Panc1 (cell line): ENCODE measurements around the gene SLCO3A1. TPM values are rescaled to one million over a fixed set of nuclear protein-coding genes. Genes with fewer than 3 reads are reported as not detected.

ENCODE experiments used
- ATAC-seq: fragments of 200-7000 bp; cut with Tn5 transposase; 2 replicates; pipeline ENCODE4 v1.9.1; 2020; ENCODE audit warnings: mild to moderate bottlenecking, moderate library complexity
- BruUV-seq: library from RNA; stranded (reverse); fragments of 400-500 nt; replicated peaks from 2 replicates; lab custom pipeline; 2021; lab: Mats Ljungman, UMichigan
- CTCF ChIA-PET: fragments of 300-600 bp; sonication (Branson Sonifier 250); formaldehyde crosslinking; loops from one replicate; lab custom pipeline; 2022; ENCODE audit warnings: antibody characterized with exemption; lab: Charles Lee
- POLR2A ChIA-PET: fragments of 300-600 bp; sonication (Branson Sonifier 250); formaldehyde crosslinking; loops from one replicate; lab custom pipeline; 2022; ENCODE audit warnings: antibody characterized with exemption; lab: Charles Lee
- DNase-seq: peaks from one replicate; pipeline ENCODE4 v3.0.0-alpha.2; 2010; ENCODE audit warnings: low read depth, low spot score
- H3K27ac ChIP-seq: 2 replicates; pipeline ENCODE4 v1.5.1; 2011; ENCODE audit warnings: mild to moderate bottlenecking, low read length, inconsistent platforms
- H3K27me3 ChIP-seq: fragments of 200-500 bp; sonication (Bioruptor generic); 2 replicates; pipeline ENCODE4 v1.6.0; 2014; ENCODE audit warnings: low read length, inconsistent platforms; ENCODE audit not compliant: control insufficient read depth, insufficient read depth
- H3K36me3 ChIP-seq: fragments of 200-500 bp; sonication (Bioruptor generic); 2 replicates; pipeline ENCODE4 v1.5.1; 2014; ENCODE audit warnings: inconsistent platforms, mild to moderate bottlenecking, low read length, moderate library complexity; ENCODE audit not compliant: control insufficient read depth, insufficient read depth
- H3K4me1 ChIP-seq: 2 replicates; pipeline ENCODE4 v1.5.1; 2011; ENCODE audit warnings: inconsistent platforms, mild to moderate bottlenecking, low read length, moderate library complexity; ENCODE audit not compliant: control insufficient read depth, insufficient read depth
- H3K4me3 ChIP-seq, 2 experiments: 2 replicates each; pipeline ENCODE4 v1.5.1; 2011 to 2012; ENCODE audit warnings: low read depth in 2 of 2, low read length in 2 of 2, mild to moderate bottlenecking in 2 of 2, inconsistent platforms in 1 of 2, moderate library complexity in 1 of 2
- H3K9me3 ChIP-seq: fragments of 200-500 bp; sonication (Bioruptor generic); 2 replicates; pipeline ENCODE4 v1.5.1; 2014; ENCODE audit warnings: low read depth, mild to moderate bottlenecking, inconsistent platforms, low read length, moderate library complexity; ENCODE audit not compliant: control insufficient read depth, insufficient read depth
- CTCF ChIP-seq: fragments of 450-650 bp; IDR thresholded peaks from 2 replicates; pipeline ENCODE4 v1.5.1; 2017; ENCODE audit warnings: mild to moderate bottlenecking
- POLR2AphosphoS5 ChIP-seq: IDR thresholded peaks from 2 replicates; pipeline ENCODE4 v1.6.1; 2012; ENCODE audit warnings: mild to moderate bottlenecking, low read depth, low read length, moderate library complexity
- REST ChIP-seq, 2 experiments: IDR thresholded peaks; 2 replicates each; pipeline ENCODE4 v1.6.1; 2011 to 2012; ENCODE audit warnings: low read depth in 2 of 2, control low read depth in 1 of 2, low read length in 1 of 2, mild to moderate bottlenecking in 1 of 2, moderate library complexity in 1 of 2; ENCODE audit not compliant: insufficient read depth in 1 of 2
- SIN3A ChIP-seq: IDR thresholded peaks from 2 replicates; pipeline ENCODE4 v1.6.1; 2012; ENCODE audit warnings: low read depth, mild to moderate bottlenecking, low read length, moderate library complexity, borderline replicate concordance; ENCODE audit not compliant: insufficient read depth
- TCF7L2 ChIP-seq: IDR thresholded peaks from 2 replicates; pipeline ENCODE4 v1.6.1; 2011; ENCODE audit warnings: mild to moderate bottlenecking, low read depth, low read length, inconsistent platforms
- in situ Hi-C: cut with HindIII; loops from 2 replicates; pipeline ENCODE4 v1.10.0; 2016; ENCODE audit warnings: low sequenced_read_pairs, low pct_unique_long_range_greater_than_20kb
- intact Hi-C: fragments of 100-400 bp; cut with micrococcal nuclease; formaldehyde crosslinking; loops from one replicate; pipeline ENCODE4 v1.10.0; 2022; ENCODE audit not compliant: unreplicated experiment
- total RNA-seq: library from RNA; stranded (reverse); gene quantifications from one replicate; pipeline ENCODE4 v1.2.1, GENCODE V29; 2021; ENCODE audit not compliant: unreplicated experiment

Gene SLCO3A1
- total RNA-seq, 1 experiment from 2014 or later: 20.6 TPM

GRCh38 chr15:91913560-91913959 is 60.1 kb downstream of the SLCO3A1 start:
- intact Hi-C loops: no loop called here
- Histone ChIP-seq H3K27me3 (no peaks in the 10 kb centered on the region), H3K36me3 (no peaks in the 10 kb centered on the region), H3K4me1 (no peaks in the 10 kb centered on the region), H3K27ac (no peak overlapping the region), H3K9me3 (no peaks in the 10 kb centered on the region), H3K4me3 (no peak overlapping the region)
- CTCF ChIA-PET: no interaction called here
- POLR2A ChIA-PET: no interaction called here
- in situ Hi-C loops: no loop called here
- no TSS peak for BruUV-seq
- DNase-seq (no peak), ATAC-seq (no peak)
- no peak for TF ChIP-seq SIN3A
- TF ChIP-seq CTCF: no peak

- Histone ChIP-seq H3K36me3 (no peaks in the 10 kb centered on the region), H3K4me1 (no peaks in the 10 kb centered on the region), H3K4me3 (no peak overlapping the region), H3K27ac (no peak overlapping the region), H3K27me3 (no peaks in the 10 kb centered on the region), H3K9me3 (no peaks in the 10 kb centered on the region)
- no peak for TF ChIP-seq REST (IDR thresholded peaks at IDR 0.05; ENCODE audit: insufficient read depth in 1 of 2, low read depth in 2 of 2, low read length in 1 of 2)
- ChIA-PET POLR2A (no interaction called here), CTCF (no interaction called here)
- DNase-seq (no peak), ATAC-seq (no peak)
- in situ Hi-C loops (no loop called here), intact Hi-C loops (no loop called here)
- BruUV-seq: no TSS peak
Observed at GRCh38 chr15:91915576-91915975, 62.1 kb downstream of the SLCO3A1 start.

- in situ Hi-C loops: no loop called here
- TF ChIP-seq CTCF (no peak), POLR2AphosphoS5 (no peak), TCF7L2 (no peak), SIN3A (no peak), REST (IDR thresholded peaks at IDR 0.05; ENCODE audit: insufficient read depth in 1 of 2, low read depth in 2 of 2, low read length in 1 of 2) (no peak)
- no peak for ATAC-seq
- Histone ChIP-seq H3K27me3 (no peaks in the 10 kb centered on the region), H3K36me3 (no peaks in the 10 kb centered on the region), H3K9me3 (no peaks in the 10 kb centered on the region), H3K4me3 (no peak overlapping the region), H3K4me1 (no peaks in the 10 kb centered on the region), H3K27ac (no peak overlapping the region)
- intact Hi-C loops: no loop called here
- no peak for DNase-seq
- BruUV-seq: no TSS peak
- ChIA-PET CTCF (no interaction called here), POLR2A (no interaction called here)
Observed at GRCh38 chr15:91916051-91916450, 62.5 kb downstream of the SLCO3A1 start.
